ENCODE measurements around the gene CCDC81.

DNA sequence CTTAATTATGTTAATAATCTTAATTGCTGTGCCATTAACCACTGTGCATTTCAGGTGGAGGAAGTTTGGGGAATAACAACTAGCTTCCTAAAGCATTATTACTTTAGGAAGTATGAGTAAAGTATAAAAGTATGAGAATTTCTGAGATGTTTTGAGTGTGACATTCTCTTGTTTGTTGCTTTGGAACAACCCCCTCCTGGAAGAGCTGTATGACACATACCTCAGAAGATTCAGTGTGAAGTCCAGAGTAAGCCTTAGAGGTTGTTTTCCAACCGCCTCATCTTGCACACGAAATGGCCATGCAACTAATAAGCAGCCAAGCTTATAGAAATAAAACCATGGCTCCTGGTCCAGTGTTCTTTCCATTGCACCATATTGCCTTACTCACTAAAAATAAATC is 21.7 kb downstream of the CCDC81 start:
- TF ChIP-seq CTCF (IDR thresholded peaks at IDR 0.05; ENCODE audit: low read depth, low read length, poor library complexity, severe bottlenecking) (no peak), EZH2phosphoT487 (IDR thresholded peaks at IDR 0.05; ENCODE audit: borderline replicate concordance, low read length) (no peak)
